ENCODE measurements around the gene PRRG3.

DNA sequence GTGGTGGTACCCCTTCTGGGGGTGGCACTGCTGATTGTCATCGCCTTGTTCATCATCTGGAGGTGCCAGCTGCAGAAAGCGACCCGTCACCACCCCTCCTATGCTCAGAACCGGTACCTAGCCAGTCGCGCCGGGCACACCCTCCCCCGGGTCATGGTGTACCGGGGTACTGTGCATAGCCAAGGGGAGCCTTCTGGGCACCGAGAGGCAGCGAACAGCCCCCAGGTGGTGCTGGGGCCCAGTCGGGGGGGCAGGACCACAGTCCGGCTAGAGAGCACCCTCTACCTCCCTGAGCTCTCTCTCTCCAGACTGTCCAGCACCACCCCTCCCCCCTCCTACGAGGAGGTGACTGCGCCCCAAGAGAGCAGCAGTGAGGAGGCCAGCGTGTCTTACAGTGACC is 5.3 kb downstream of the PRRG3 start:
- TF ChIP-seq SMARCA4 (IDR thresholded peaks at IDR 0.05) (no peak), ELF1 (tag; IDR thresholded peaks at IDR 0.05) (no peak)
- TF ChIP-seq, protein P1, sequence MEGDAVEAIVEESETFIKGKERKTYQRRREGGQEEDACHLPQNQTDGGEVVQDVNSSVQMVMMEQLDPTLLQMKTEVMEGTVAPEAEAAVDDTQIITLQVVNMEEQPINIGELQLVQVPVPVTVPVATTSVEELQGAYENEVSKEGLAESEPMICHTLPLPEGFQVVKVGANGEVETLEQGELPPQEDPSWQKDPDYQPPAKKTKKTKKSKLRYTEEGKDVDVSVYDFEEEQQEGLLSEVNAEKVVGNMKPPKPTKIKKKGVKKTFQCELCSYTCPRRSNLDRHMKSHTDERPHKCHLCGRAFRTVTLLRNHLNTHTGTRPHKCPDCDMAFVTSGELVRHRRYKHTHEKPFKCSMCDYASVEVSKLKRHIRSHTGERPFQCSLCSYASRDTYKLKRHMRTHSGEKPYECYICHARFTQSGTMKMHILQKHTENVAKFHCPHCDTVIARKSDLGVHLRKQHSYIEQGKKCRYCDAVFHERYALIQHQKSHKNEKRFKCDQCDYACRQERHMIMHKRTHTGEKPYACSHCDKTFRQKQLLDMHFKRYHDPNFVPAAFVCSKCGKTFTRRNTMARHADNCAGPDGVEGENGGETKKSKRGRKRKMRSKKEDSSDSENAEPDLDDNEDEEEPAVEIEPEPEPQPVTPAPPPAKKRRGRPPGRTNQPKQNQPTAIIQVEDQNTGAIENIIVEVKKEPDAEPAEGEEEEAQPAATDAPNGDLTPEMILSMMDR (IDR thresholded peaks at IDR 0.05 in 2 of 3, conservative IDR thresholded peaks at IDR 0.05 in 1 of 3; ENCODE audit: insufficient read depth in 2 of 3, low read depth in 1 of 3, low read length in 3 of 3): no peak

All from K562 (cell line).